ENCODE measurements around the gene PRM3.

The PRM3 gene

GRCh38 chr16:11280616-11281522 is 7.4 kb upstream of the PRM3 start, which contains the start of gene PRM1:
Gene PRM1 (minus strand): TSS chr16:11281330. CDS start chr16:11281238, 92 bp downstream.
- DNase-seq, result no peak

- no peak for DNase-seq
Observed at GRCh38 chr16:11278681-11279628, 5.5 kb upstream of the PRM3 start.

- no peak for DNase-seq
Observed at GRCh38 chr16:11277607-11278337, 4.3 kb upstream of the PRM3 start.

- no peak for DNase-seq
Observed at GRCh38 chr16:11276896-11277593, 3.6 kb upstream of the PRM3 start.

- no peak for DNase-seq
Observed at GRCh38 chr16:11276143-11276895, 2.9 kb upstream of the PRM3 start, which contains the start of gene PRM2. Gene PRM2 (minus strand): TSS chr16:11276480. CDS start chr16:11276370, 110 bp downstream.

GRCh38 chr16:11274964-11275363 is 1.5 kb upstream of the PRM3 start:
- no peak for DNase-seq

- no peak for DNase-seq
Observed at GRCh38 chr16:11273721-11274324, 394 bp upstream of the PRM3 start.

GRCh38 chr16:11272484-11272883 is 945 bp downstream of the PRM3 start:
- no peak for DNase-seq

- no peak for DNase-seq
Observed at GRCh38 chr16:11271610-11272009, 1.8 kb downstream of the PRM3 start.

GRCh38 chr16:11270602-11271162 is 2.7 kb downstream of the PRM3 start:
- DNase-seq, result no peak

- no peak for DNase-seq
Observed at GRCh38 chr16:11268921-11269375, 4.5 kb downstream of the PRM3 start, which contains the start of gene TNP2. Gene TNP2 (minus strand): TSS chr16:11269325. CDS start chr16:11269262, 63 bp downstream.

GRCh38 chr16:11265124-11265523 is 8.3 kb downstream of the PRM3 start:
- DNase-seq, result no peak

GRCh38 chr16:11264155-11264832 is 9.1 kb downstream of the PRM3 start:
- no peak for DNase-seq

- DNase-seq, result peak; percentile 77
Observed at GRCh38 chr16:11263737-11264136, 9.7 kb downstream of the PRM3 start.

- DNase-seq, result no peak
Observed at GRCh38 chr16:11262915-11263314, 10.5 kb downstream of the PRM3 start.

GRCh38 chr16:11260596-11260966 is 12.8 kb downstream of the PRM3 start:
- no peak for DNase-seq

GRCh38 chr16:11259655-11260595 is 13.5 kb downstream of the PRM3 start:
- DNase-seq, result no peak

Measured in stimulated activated CD4-positive, alpha-beta T cell treated with anti-CD3 and anti-CD28 coated beads, Interleukin-4, amount 100 ng/mL, for 24 hours (primary cell).